ENCODE results near the gene RABGAP1L. TPM values are rescaled to one million over a fixed set of nuclear protein-coding genes. Genes with fewer than 3 reads are reported as not detected.

RABGAP1L gene
- total RNA-seq, 1 experiment from 2014 or later: 76.9 TPM

- no peak for TF ChIP-seq E2F1 (CRISPR knock-in tag; IDR thresholded peaks at IDR 0.05)
- no peak for TF ChIP-seq TP53 (CRISPR knock-in tag; IDR thresholded peaks at IDR 0.05)
- TF ChIP-seq ATF6 (CRISPR knock-in tag; IDR thresholded peaks at IDR 0.05): no peak
- TF ChIP-seq NFE2L1 (CRISPR knock-in tag; IDR thresholded peaks at IDR 0.05): no peak
- TF ChIP-seq RELA (CRISPR knock-in tag; IDR thresholded peaks at IDR 0.05; ENCODE audit: borderline replicate concordance): no peak
- TF ChIP-seq FOXJ3 (CRISPR knock-in tag; IDR thresholded peaks at IDR 0.05; ENCODE audit: borderline replicate concordance): no peak
- TF ChIP-seq ZNF263 (CRISPR knock-in tag; IDR thresholded peaks at IDR 0.05; ENCODE audit: low read depth): no peak
- no peak for TF ChIP-seq ELF4 (CRISPR knock-in tag; IDR thresholded peaks at IDR 0.05; ENCODE audit: low read depth)
These were observed 769.2 kb downstream of the RABGAP1L start (continued) for GRCh38 chr1:174928541-174928940.

GRCh38 chr1:174931214-174931613, 771.9 kb downstream of the RABGAP1L start:
- Mint-ChIP-seq H3K4me3 (no peak overlapping the region), H3K36me3 (peaks cover 3% of the 10 kb centered on the region; the same call in 1 of the 2 replicates), H3K27ac (peak overlapping the region; percentile 60; the same call in 1 of the 2 replicates), H3K9me3 (no peaks in the 10 kb centered on the region), H3K27me3 (ENCODE audit: low read depth) (no peaks in the 10 kb centered on the region; the same call in 1 of the 2 replicates), H3K4me1 (peaks cover 34% of the 10 kb centered on the region)
- ATAC-seq (no peak), DNase-seq (ENCODE audit: low spot score) (no peak)
- ChIA-PET POLR2A (no interaction called here), CTCF (interaction anchor here (0.6 to 1.0 kb wide), 3 partner anchors 132 to 269 kb away, joined by 4 read pairs; no protein-coding TSS in a partner anchor)
- TF ChIP-seq ATF2 (CRISPR knock-in tag; IDR thresholded peaks at IDR 0.05; ENCODE audit: borderline replicate concordance, low read depth): no peak
- no peak for TF ChIP-seq NFATC4 (CRISPR knock-in tag; IDR thresholded peaks at IDR 0.05)
- TF ChIP-seq ZNF671 (CRISPR knock-in tag; IDR thresholded peaks at IDR 0.05): no peak
- TF ChIP-seq CREM (CRISPR knock-in tag; IDR thresholded peaks at IDR 0.05): no peak
- no peak for TF ChIP-seq HMGXB4 (CRISPR knock-in tag; IDR thresholded peaks at IDR 0.05)
- no peak for TF ChIP-seq ZNF219 (CRISPR knock-in tag; IDR thresholded peaks at IDR 0.05; ENCODE audit: borderline replicate concordance)
- TF ChIP-seq SP1 (CRISPR knock-in tag; conservative IDR thresholded peaks at IDR 0.05): no peak
- no peak for TF ChIP-seq HMGA2 (CRISPR knock-in tag; IDR thresholded peaks at IDR 0.05)
- no peak for TF ChIP-seq PREB (CRISPR knock-in tag; IDR thresholded peaks at IDR 0.05; ENCODE audit: borderline replicate concordance)
- no peak for TF ChIP-seq NFE2L1 (CRISPR knock-in tag; IDR thresholded peaks at IDR 0.05)
- TF ChIP-seq TCF7 (CRISPR knock-in tag; IDR thresholded peaks at IDR 0.05; ENCODE audit: low read depth): no peak
- no peak for TF ChIP-seq ZNF532 (CRISPR knock-in tag; IDR thresholded peaks at IDR 0.05; ENCODE audit: borderline replicate concordance)
- TF ChIP-seq AFF4 (CRISPR knock-in tag; IDR thresholded peaks at IDR 0.05; ENCODE audit: borderline replicate concordance): no peak
- no peak for TF ChIP-seq SMAD4 (CRISPR knock-in tag; IDR thresholded peaks at IDR 0.05)
- no peak for TF ChIP-seq FOXJ3 (CRISPR knock-in tag; IDR thresholded peaks at IDR 0.05; ENCODE audit: borderline replicate concordance)
